GM21737 (cell line): ENCODE results near the gene SGCG.

Experiments used
- ATAC-seq: cut with Tn5 transposase; IDR thresholded peaks from one replicate; pipeline ENCODE4 v1.9.1; 2021; ENCODE audit warnings: mild to moderate bottlenecking, moderate library complexity; ENCODE audit not compliant: unreplicated experiment

The SGCG gene

GRCh38 chr13:23323946-23324709 lies 143.3 kb downstream of the SGCG start:
- ATAC-seq = no peak

DNA sequence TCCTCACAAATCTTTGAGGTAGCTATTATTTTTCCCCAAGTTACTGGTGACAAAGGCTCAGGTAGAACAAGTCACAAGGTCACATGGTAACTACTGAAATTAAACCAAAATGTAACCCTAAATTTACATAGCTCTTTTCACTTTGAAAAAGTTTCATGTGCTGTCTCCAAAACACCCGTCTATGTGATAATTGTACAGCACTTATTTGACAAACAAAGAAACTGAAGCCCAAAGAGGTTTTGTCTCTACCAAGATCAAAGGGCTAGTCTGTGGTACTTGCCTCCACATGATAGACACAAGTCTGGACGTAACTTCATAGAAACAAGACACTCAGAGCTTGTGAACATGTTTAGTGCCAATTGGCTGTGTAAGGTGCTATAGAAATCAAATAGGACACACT lies 144.4 kb downstream of the SGCG start:
- no peak for ATAC-seq

DNA sequence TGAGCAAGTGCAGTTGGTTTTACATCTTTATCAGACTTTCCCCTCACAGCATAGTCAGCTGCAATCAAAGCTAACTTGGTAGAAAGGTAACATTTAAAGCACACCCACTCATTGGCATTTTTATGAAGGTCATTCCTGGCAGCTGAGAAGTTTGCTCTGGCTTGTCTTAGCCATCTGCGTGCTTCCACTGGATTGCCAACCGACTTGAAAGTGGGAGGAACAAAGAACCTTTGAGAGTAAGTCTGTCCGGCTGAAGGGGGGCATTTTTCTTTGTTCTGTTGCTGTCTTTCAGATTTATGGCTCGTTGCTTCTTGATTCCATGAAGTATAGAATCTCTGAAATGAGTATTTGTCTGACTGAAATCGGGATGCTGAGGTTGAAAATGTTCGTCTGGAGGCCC lies 149.6 kb downstream of the SGCG start:
- ATAC-seq = no peak

- no peak for ATAC-seq
Observed at GRCh38 chr13:23339225-23339624, 158.4 kb downstream of the SGCG start.

DNA sequence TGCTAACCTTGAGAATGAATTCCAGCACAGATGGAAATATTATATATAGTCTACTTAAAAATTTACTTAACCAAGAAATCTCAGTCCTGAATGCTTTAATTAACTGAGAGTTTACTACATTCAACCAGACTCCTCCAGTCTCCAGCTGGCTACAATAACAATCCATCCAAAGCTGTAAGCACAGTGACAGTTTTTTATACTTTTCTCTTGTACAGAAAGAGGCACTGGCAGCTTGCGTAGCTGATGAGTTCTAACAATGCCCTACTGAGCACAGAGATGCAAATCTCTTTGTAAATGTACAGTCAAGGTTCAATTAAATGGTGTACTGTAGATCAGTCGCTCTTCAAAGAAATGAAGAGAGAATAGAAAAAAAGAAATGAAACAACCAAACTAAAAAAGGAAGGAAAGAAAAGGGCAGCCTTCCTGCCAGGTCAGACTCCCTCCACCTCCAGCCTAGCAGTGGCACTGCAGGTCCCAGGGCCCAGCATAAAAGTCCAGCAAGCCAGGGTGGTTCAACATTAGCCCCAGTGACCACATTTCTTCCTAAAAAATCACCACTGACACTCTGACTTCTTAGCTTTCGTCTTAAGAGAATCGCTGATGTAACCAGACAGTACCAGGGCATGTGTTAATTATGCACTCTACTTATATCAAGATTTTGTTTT lies 164.3 kb downstream of the SGCG start:
- ATAC-seq = no peak

- no peak for ATAC-seq
Observed at GRCh38 chr13:23347601-23348000, 166.8 kb downstream of the SGCG start.

DNA sequence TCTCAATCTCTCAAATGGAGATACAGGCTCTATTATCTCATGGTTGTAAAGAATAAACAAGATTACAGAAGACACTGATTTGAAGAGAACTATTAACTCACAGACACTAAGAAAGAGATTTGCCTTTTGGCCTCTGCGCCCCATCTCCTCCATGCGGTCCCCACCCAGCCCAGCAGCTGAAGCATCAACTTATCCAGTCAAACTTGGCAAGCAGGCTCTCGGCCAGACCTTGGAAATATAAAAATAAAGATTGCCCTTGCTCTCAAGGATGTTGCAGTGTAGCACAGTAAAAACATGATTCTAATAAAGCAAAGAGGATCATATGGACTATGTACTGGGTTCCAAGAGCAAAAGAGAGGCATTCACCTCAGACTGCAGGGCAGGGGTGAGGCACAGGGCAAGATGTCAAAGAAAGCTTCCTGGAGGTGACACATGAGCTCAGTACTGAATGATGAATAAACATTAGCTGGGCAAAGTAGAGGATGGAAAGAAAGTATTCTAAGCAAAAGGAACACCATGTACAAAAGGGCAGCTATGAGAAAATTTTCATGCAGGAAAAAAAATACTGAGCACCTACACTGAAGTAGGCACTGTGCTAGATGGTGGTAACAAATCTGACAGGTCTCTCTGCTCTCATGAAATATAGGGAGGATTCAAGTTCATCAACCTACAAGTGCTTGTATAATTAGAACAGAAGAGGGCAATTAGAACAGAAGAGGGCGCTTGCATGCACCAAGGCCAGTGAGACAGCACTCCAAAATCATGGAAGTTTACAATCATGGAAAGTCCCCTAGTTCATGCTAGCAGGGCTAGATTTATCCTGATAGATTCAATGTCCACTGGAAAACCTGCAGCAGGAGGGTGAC lies 167.7 kb downstream of the SGCG start:
- no peak for ATAC-seq

DNA sequence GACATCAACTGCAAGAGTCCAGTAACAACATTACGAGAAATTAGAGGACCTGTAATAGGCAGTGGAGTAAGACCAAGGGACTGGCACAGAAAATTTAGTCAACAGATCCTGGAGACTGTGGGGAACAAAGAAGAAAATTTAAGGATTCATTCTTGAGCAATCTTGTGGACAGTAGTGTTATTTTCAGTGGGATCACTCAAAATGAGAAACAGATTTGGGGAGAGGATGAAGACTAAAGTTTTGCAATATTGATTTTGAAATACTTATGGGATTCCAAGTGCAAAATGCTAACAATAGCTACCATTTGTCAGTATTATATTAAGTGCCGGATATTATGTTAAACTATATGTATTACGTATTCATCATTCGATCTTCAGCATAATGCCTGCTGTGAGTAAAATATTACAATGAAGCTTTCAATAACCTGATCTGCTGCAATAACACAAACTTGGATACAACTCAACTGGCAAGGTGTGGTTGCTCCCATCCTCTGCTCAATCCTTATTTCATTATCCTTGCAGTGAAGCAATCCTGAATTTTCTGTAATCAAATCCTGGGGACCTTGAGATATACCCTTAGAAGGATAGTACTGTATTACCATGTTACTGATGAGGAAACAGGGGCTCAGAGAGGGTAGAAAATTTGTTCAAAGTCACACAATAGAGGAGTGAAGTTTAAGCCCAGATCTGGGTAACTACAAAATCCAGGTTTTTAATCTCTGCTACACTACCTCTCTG lies 168.6 kb downstream of the SGCG start:
- ATAC-seq = no peak

DNA sequence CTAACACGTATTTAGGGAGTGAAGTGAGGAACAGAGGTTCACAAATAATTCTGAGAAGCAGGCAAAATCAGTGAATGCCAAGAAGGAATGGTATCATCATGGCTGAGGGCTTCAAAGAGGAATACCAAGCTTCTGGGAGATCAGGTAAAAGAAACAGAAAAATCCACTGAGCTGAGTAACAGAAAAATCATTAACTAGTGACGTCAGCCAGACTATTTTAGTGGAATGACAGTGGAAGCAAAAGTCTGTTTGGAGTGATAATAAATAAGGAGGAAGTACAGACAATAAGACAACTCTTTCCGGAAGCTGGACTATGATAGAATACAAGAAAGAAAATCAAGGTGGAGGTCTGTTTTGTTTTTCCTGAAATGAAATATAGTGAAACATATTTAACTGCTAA lies 169.2 kb downstream of the SGCG start:
- ATAC-seq = no peak

GRCh38 chr13:23352161-23352560 lies 171.4 kb downstream of the SGCG start:
- ATAC-seq = no peak

DNA sequence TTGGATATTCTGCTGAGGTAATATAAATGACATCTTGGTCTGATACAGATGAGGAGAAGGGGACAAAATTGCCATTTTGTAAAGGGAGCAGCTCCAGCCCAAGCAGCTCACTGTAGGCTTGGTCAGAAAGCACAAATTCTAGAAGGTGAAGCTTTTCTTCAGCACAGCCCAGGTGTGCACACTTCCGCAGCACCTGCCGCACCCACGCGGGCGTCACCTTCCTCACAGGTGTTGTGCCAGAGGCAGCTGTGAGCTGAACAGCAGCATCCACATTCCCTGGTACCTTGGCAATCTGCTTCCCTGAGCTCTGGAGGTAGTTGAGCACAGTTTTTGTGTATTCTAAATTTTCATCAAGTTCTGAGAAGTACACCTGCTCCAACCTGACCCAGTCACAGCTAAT lies 173.7 kb downstream of the SGCG start:
- ATAC-seq = no peak

- no peak for ATAC-seq
Observed at GRCh38 chr13:23356368-23356767, 175.6 kb downstream of the SGCG start.

GRCh38 chr13:23357349-23357748 lies 176.6 kb downstream of the SGCG start:
- no peak for ATAC-seq

DNA sequence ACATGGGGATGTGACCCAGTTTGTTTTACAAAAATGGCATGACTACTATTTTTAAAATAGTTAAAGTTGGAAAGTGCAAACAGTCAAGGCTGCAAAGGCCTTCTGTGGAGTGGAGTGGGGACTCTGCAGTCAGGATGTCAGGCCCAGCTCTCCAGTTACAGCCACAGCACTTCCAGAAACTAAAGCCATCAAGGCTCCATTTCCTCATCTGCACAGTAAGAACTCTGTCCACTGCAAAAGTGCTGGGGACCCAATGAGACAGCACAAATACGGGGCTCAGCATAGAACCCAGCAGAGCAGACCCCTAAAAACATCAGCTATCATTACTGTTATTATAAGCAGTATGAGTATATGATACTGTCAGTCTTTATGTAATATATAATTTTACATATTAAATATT lies 179.1 kb downstream of the SGCG start:
- no peak for ATAC-seq

GRCh38 chr13:23365652-23366051 lies 184.9 kb downstream of the SGCG start:
- no peak for ATAC-seq

GRCh38 chr13:23367907-23368306 lies 187.1 kb downstream of the SGCG start:
- ATAC-seq = no peak

- no peak for ATAC-seq
Observed at GRCh38 chr13:23372264-23372906, 191.6 kb downstream of the SGCG start.
